CD4-positive, alpha-beta memory T cell (primary cell): ENCODE measurements around the gene CDC42. TPM values are rescaled to one million over a fixed set of nuclear protein-coding genes. Genes with fewer than 3 reads are reported as not detected.

ENCODE experiments used
- CTCF ChIA-PET: fragments of 350-600 bp; sonication (Branson Sonifier 250); formaldehyde crosslinking; loops from one replicate; lab custom pipeline; 2021; ENCODE audit warnings: inconsistent platforms; ENCODE audit not compliant: partially characterized antibody; lab: Charles Lee
- POLR2A ChIA-PET: fragments of 350-600 bp; sonication (Branson Sonifier 250); formaldehyde crosslinking; loops from one replicate; lab custom pipeline; 2021; ENCODE audit not compliant: partially characterized antibody; lab: Charles Lee
- DNase-seq, 5 donors: peaks; one replicate each; pipeline versions ENCODE4 v3.0.0 to v3.0.0-alpha.2; 2020 to 2022; ENCODE audit warnings: mixed read lengths in 1 of 5
- H3K27ac ChIP-seq: one replicate; pipeline ENCODE4 v1.7.0; 2013; ENCODE audit warnings: low read depth, low read length
- H3K27me3 ChIP-seq: 2 replicates; pipeline ENCODE4 v1.7.0; 2013; ENCODE audit warnings: mild to moderate bottlenecking, low read length, moderate library complexity; ENCODE audit not compliant: insufficient read depth
- H3K36me3 ChIP-seq: 2 replicates; pipeline ENCODE4 v1.7.0; 2013; ENCODE audit warnings: mild to moderate bottlenecking, low read length, moderate library complexity; ENCODE audit not compliant: insufficient read depth
- H3K4me1 ChIP-seq: 2 replicates; pipeline ENCODE4 v1.7.0; 2013; ENCODE audit warnings: mild to moderate bottlenecking, low read length, moderate library complexity; ENCODE audit not compliant: insufficient read depth
- H3K4me3 ChIP-seq, 2 donors: one replicate each; pipeline ENCODE4 v1.7.0; 2013; ENCODE audit warnings: low read length in 2 of 2, mild to moderate bottlenecking in 1 of 2
- H3K9me3 ChIP-seq, 2 donors: one replicate each; pipeline ENCODE4 v1.7.0; 2013; ENCODE audit warnings: low read length in 2 of 2, control low read depth in 1 of 2; ENCODE audit not compliant: control insufficient read depth in 1 of 2
- H3K27ac Mint-ChIP-seq, 7 donors: one replicate each; pipeline ENCODE4 v1.8.0; 2020 to 2021; ENCODE audit warnings: mixed read lengths in 7 of 7, mild to moderate bottlenecking in 6 of 7, inconsistent platforms in 3 of 7, moderate library complexity in 3 of 7
- H3K27me3 Mint-ChIP-seq, 2 donors: one replicate each; pipeline ENCODE4 v1.8.0; 2020 to 2021; ENCODE audit warnings: mixed read lengths in 2 of 2
- H3K36me3 Mint-ChIP-seq, 2 donors: one replicate each; pipeline ENCODE4 v1.8.0; 2020 to 2021; ENCODE audit warnings: mixed read lengths in 2 of 2, inconsistent platforms in 1 of 2, mild to moderate bottlenecking in 1 of 2
- H3K4me1 Mint-ChIP-seq, 4 donors: one replicate each; pipeline ENCODE4 v1.8.0; 2020 to 2021; ENCODE audit warnings: mixed read lengths in 4 of 4, mild to moderate bottlenecking in 1 of 4
- H3K4me3 Mint-ChIP-seq, 8 donors: one replicate each; pipeline ENCODE4 v1.8.0; 2020 to 2021; ENCODE audit warnings: mixed read lengths in 8 of 8, mild to moderate bottlenecking in 7 of 8, moderate library complexity in 6 of 8, inconsistent platforms in 3 of 8
- H3K9me3 Mint-ChIP-seq, 8 donors: one replicate each; pipeline ENCODE4 v1.8.0; 2020 to 2021; ENCODE audit warnings: mixed read lengths in 8 of 8, mild to moderate bottlenecking in 5 of 8, inconsistent platforms in 3 of 8, moderate library complexity in 1 of 8
- intact Hi-C: fragments of 100-400 bp; cut with micrococcal nuclease; formaldehyde crosslinking; loops from one replicate; pipeline ENCODE4 v1.15.1; 2023
- polyA plus RNA-seq, 2 donors: library from polyadenylated mRNA; unstranded; fragments of 300-500 nt; fragmentation: Illumina TruSeq; gene quantifications; one replicate each; pipeline ENCODE4 v1.2.3, GENCODE V29; 2021
- total RNA-seq, 2 experiments: library from RNA; stranded (reverse); gene quantifications; one replicate each; pipeline ENCODE4 v1.2.3, GENCODE V29; 2021

The CDC42 gene
- total and polyA plus RNA-seq, 4 experiments from 2014 or later = 159 to 320 (median 198) TPM

- intact Hi-C loops = loop anchor here (2.0 kb wide), 1 partner anchor 52 kb away; no protein-coding TSS in a partner anchor
- peaks cover 28 to 47% of the 10 kb centered on the region in 2 donors for H3K36me3 Mint-ChIP-seq
- H3K9me3 ChIP-seq = no peaks in the 10 kb centered on the region
- POLR2A ChIA-PET = interaction anchor here (0.7 to 17.7 kb wide), 18 partner anchors 8 to 270 kb away, joined by 3 to 874 read pairs (median 11); partner anchors contain the start of gene USP48
- H3K27me3 ChIP-seq = no peaks in the 10 kb centered on the region
- peak overlapping the region; percentile 98 to 100 (median 100) for H3K27ac Mint-ChIP-seq
- H3K4me1 ChIP-seq = peaks cover 62% of the 10 kb centered on the region
- DNase-seq = peak; percentile 69 to 82 (median 72)
- peak overlapping the region; percentile 98 for H3K27ac ChIP-seq
- H3K27me3 Mint-ChIP-seq = no peaks in the 10 kb centered on the region
- peak overlapping the region; percentile 97 to 100 (median 99) for H3K4me3 Mint-ChIP-seq
- H3K9me3 Mint-ChIP-seq = peaks cover 0 to 2% (median 0%) of the 10 kb centered on the region in 8 donors
- H3K4me1 Mint-ChIP-seq = peaks cover 38 to 77% (median 56%) of the 10 kb centered on the region in 4 donors
- peaks cover 3% of the 10 kb centered on the region for H3K36me3 ChIP-seq
- H3K4me3 ChIP-seq = peak overlapping the region; percentile 82 to 93
- CTCF ChIA-PET = interaction anchor here (2.4 to 7.3 kb wide), 4 partner anchors 13 to 52 kb away, joined by 5 to 79 read pairs (median 34); no protein-coding TSS in a partner anchor
These were observed 730 bp downstream of the CDC42 start for GRCh38 chr1:22053017-22053860.

GRCh38 chr1:22053861-22054770, 1.6 kb downstream of the CDC42 start:
- H3K27ac Mint-ChIP-seq = peak overlapping the region; percentile 97 to 100 (median 100)
- no peaks in the 10 kb centered on the region for H3K9me3 ChIP-seq
- intact Hi-C loops = loop anchor here (2.0 kb wide), 1 partner anchor 51 kb away; no protein-coding TSS in a partner anchor
- H3K36me3 ChIP-seq = peaks cover 3% of the 10 kb centered on the region
- H3K9me3 Mint-ChIP-seq = peaks cover 0 to 2% (median 0%) of the 10 kb centered on the region in 8 donors
- H3K27me3 ChIP-seq = no peaks in the 10 kb centered on the region
- H3K27me3 Mint-ChIP-seq = no peaks in the 10 kb centered on the region
- peak overlapping the region; percentile 82 to 93 for H3K4me3 ChIP-seq
- peaks cover 60% of the 10 kb centered on the region for H3K4me1 ChIP-seq
- H3K4me3 Mint-ChIP-seq = peak overlapping the region; percentile 97 to 100 (median 99)
- peaks cover 28 to 51% of the 10 kb centered on the region in 2 donors for H3K36me3 Mint-ChIP-seq
- peak overlapping the region; percentile 98 for H3K27ac ChIP-seq
- ChIA-PET CTCF (interaction anchor here (1.1 to 7.3 kb wide), 7 partner anchors 14 to 51 kb away, joined by 3 to 79 read pairs (median 11); no protein-coding TSS in a partner anchor), POLR2A (interaction anchor here (0.7 to 17.7 kb wide), 15 partner anchors 9 to 271 kb away, joined by 3 to 874 read pairs (median 7); partner anchors contain the start of gene USP48)
- H3K4me1 Mint-ChIP-seq = peaks cover 32 to 74% (median 53%) of the 10 kb centered on the region in 4 donors
- no peak for DNase-seq

GRCh38 chr1:22055463-22055862, 3.0 kb downstream of the CDC42 start:
- H3K27me3 ChIP-seq = no peaks in the 10 kb centered on the region
- Mint-ChIP-seq H3K4me1 (peaks cover 38 to 83% (median 58%) of the 10 kb centered on the region in 4 donors), H3K36me3 (peaks cover 28 to 59% of the 10 kb centered on the region in 2 donors), H3K9me3 (peaks cover 0 to 2% (median 0%) of the 10 kb centered on the region in 8 donors), H3K4me3 (peak overlapping the region; percentile 53 to 86 (median 74)), H3K27me3 (no peaks in the 10 kb centered on the region), H3K27ac (peak overlapping the region; percentile 70 to 92 (median 88))
- H3K4me1 ChIP-seq = peaks cover 73% of the 10 kb centered on the region
- no peak for DNase-seq
- intact Hi-C loops = no loop called here
- peak overlapping the region; percentile 39 for H3K27ac ChIP-seq
- ChIA-PET CTCF (interaction anchor here (1.0 to 7.3 kb wide), 5 partner anchors 13 to 46 kb away, joined by 3 to 79 read pairs (median 10); no protein-coding TSS in a partner anchor), POLR2A (interaction anchor here (0.6 to 17.7 kb wide), 10 partner anchors 9 to 57 kb away, joined by 3 to 874 read pairs (median 5); no protein-coding TSS in a partner anchor)
- peak overlapping the region; percentile 13 to 47 for H3K4me3 ChIP-seq
- H3K36me3 ChIP-seq = peaks cover 3% of the 10 kb centered on the region
- H3K9me3 ChIP-seq = no peaks in the 10 kb centered on the region

GRCh38 chr1:22056043-22056442, 3.5 kb downstream of the CDC42 start:
- Mint-ChIP-seq H3K36me3 (peaks cover 28 to 62% of the 10 kb centered on the region in 2 donors), H3K27ac (peak overlapping the region in 6 of 7 donors; percentile 61 to 91 (median 78)), H3K9me3 (peaks cover 0 to 2% (median 0%) of the 10 kb centered on the region in 8 donors), H3K4me1 (peaks cover 41 to 89% (median 62%) of the 10 kb centered on the region in 4 donors), H3K4me3 (peak overlapping the region; percentile 42 to 85 (median 70)), H3K27me3 (no peaks in the 10 kb centered on the region)
- H3K4me1 ChIP-seq = peaks cover 78% of the 10 kb centered on the region
- peak overlapping the region in 1 of 2 donors; percentile 47 for H3K4me3 ChIP-seq
- H3K27ac ChIP-seq = peak overlapping the region; percentile 39
- H3K9me3 ChIP-seq = no peaks in the 10 kb centered on the region
- ChIA-PET CTCF (interaction anchor here (2.9 to 7.3 kb wide), 2 partner anchors 16 to 32 kb away, joined by 27 to 79 read pairs; no protein-coding TSS in a partner anchor), POLR2A (interaction anchor here (1.2 to 17.7 kb wide), 6 partner anchors 8 to 49 kb away, joined by 3 to 874 read pairs (median 6); no protein-coding TSS in a partner anchor)
- no peak for DNase-seq
- H3K36me3 ChIP-seq = peaks cover 3% of the 10 kb centered on the region
- no peaks in the 10 kb centered on the region for H3K27me3 ChIP-seq
- intact Hi-C loops = loop anchor here (2.0 kb wide), 1 partner anchor 33 kb away; no protein-coding TSS in a partner anchor

- intact Hi-C loops = loop anchor here (2.0 kb wide), 1 partner anchor 32 kb away; no protein-coding TSS in a partner anchor
These were observed 4.4 kb downstream of the CDC42 start for GRCh38 chr1:22056936-22057335.

GRCh38 chr1:22057861-22058260, 5.4 kb downstream of the CDC42 start:
- Histone ChIP-seq H3K36me3 (peaks cover 3% of the 10 kb centered on the region), H3K27me3 (no peaks in the 10 kb centered on the region), H3K27ac (peak overlapping the region; percentile 8), H3K9me3 (no peaks in the 10 kb centered on the region), H3K4me1 (peaks cover 88% of the 10 kb centered on the region), H3K4me3 (no peak overlapping the region)
- ChIA-PET POLR2A (interaction anchor here (1.1 to 17.7 kb wide), 3 partner anchors 9 to 35 kb away, joined by 3 to 874 read pairs (median 3); no protein-coding TSS in a partner anchor), CTCF (interaction anchor here (1.1 to 3.7 kb wide), 4 partner anchors 15 to 33 kb away, joined by 5 to 22 read pairs (median 5); no protein-coding TSS in a partner anchor)
- intact Hi-C loops = loop anchor here (2.0 kb wide), 1 partner anchor 31 kb away; no protein-coding TSS in a partner anchor
- H3K27ac Mint-ChIP-seq = peak overlapping the region; percentile 42 to 89 (median 70)
- H3K4me1 Mint-ChIP-seq = peaks cover 47 to 90% (median 67%) of the 10 kb centered on the region in 4 donors
- H3K27me3 Mint-ChIP-seq = no peaks in the 10 kb centered on the region
- DNase-seq = no peak
- peak overlapping the region; percentile 21 to 85 (median 56) for H3K4me3 Mint-ChIP-seq
- peaks cover 28 to 65% of the 10 kb centered on the region in 2 donors for H3K36me3 Mint-ChIP-seq
- H3K9me3 Mint-ChIP-seq = peaks cover 0 to 2% (median 0%) of the 10 kb centered on the region in 8 donors

More at GRCh38 chr1:22056936-22057335, 4.4 kb downstream of the CDC42 start:
- Mint-ChIP-seq H3K27ac (peak overlapping the region; percentile 65 to 89 (median 82)), H3K4me1 (peaks cover 41 to 88% (median 61%) of the 10 kb centered on the region in 4 donors), H3K36me3 (peaks cover 28 to 62% of the 10 kb centered on the region in 2 donors), H3K27me3 (no peaks in the 10 kb centered on the region), H3K4me3 (peak overlapping the region; percentile 8 to 85 (median 66)), H3K9me3 (peaks cover 0 to 2% (median 0%) of the 10 kb centered on the region in 8 donors)
- H3K4me1 ChIP-seq = peaks cover 84% of the 10 kb centered on the region
- H3K4me3 ChIP-seq = no peak overlapping the region
- no peaks in the 10 kb centered on the region for H3K27me3 ChIP-seq
- peaks cover 3% of the 10 kb centered on the region for H3K36me3 ChIP-seq
- H3K9me3 ChIP-seq = no peaks in the 10 kb centered on the region
- peak overlapping the region; percentile 39 for H3K27ac ChIP-seq
- no peak for DNase-seq
- ChIA-PET POLR2A (interaction anchor here (1.1 to 17.7 kb wide), 3 partner anchors 9 to 25 kb away, joined by 3 to 874 read pairs (median 8); no protein-coding TSS in a partner anchor), CTCF (interaction anchor here (1.1 to 2.9 kb wide), 3 partner anchors 18 to 33 kb away, joined by 5 to 27 read pairs (median 5); no protein-coding TSS in a partner anchor)
